ENCODE data around the gene NXPE3. TPM values are rescaled to one million over a fixed set of nuclear protein-coding genes. Genes with fewer than 3 reads are reported as not detected.

NXPE3 gene
- total RNA-seq, 1 donor from 2014 or later, result 12.7 TPM

- Mint-ChIP-seq H3K9me3 (no peaks in the 10 kb centered on the region), H3K27ac (peak overlapping the region; percentile 97), H3K4me3 (peak overlapping the region; percentile 90), H3K4me1 (peaks cover 44% of the 10 kb centered on the region), H3K27me3 (ENCODE audit: low read depth) (no peaks in the 10 kb centered on the region), H3K36me3 (peaks cover 41% of the 10 kb centered on the region)
- DNase-seq (ENCODE audit: low spot score in 2 of 2, unreplicated experiment in 2 of 2), result no peak
- TF ChIP-seq CTCF (IDR thresholded peaks at IDR 0.05; ENCODE audit: unreplicated experiment), result no peak
Measured at GRCh38 chr3:101851072-101851770, 72.2 kb downstream of the NXPE3 start.

DNA sequence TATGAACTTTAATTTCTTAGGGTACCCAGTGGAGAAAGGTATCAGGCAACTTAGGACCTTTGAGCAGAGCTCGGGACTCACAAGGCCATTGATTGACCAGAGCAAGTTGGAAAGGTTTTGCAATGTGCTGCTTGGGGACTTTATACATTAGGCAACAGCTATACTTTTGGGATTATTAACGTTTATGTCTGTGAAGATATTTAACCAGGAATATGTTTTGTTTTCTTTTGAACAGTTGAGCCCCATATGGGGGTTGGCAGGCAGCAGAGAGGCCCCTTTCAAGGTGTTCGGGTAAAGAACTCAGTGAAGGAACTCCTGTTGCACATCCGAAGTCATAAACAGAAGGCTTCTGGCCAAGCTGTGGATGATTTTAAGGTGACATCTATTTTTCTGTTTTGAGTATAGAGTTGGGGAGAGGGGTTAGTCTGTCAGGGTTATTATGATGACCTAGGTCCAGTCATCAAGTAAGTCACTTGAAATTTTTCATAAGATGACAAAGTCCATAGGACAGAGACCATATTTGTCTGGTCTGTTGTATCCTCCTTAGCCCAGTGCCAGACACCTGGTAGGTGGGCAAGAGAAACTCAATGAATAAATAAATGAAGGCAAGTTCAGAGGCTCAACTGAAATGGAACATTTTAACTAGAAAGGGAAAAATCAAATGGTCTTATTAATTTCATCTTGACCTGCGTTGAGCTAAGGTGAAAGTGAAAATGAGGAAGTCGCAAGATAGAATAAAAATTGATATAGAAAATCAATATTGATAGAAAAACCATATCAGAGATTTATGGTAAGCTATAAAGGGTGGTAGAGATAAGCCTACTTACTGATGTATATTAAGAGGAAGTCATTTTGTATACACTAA lies 73.1 kb downstream of the NXPE3 start:
- peaks cover 47% of the 10 kb centered on the region for H3K4me1 Mint-ChIP-seq
- H3K9me3 Mint-ChIP-seq, result no peaks in the 10 kb centered on the region
- H3K4me3 Mint-ChIP-seq, result peak overlapping the region; percentile 90
- H3K27me3 Mint-ChIP-seq (ENCODE audit: low read depth), result no peaks in the 10 kb centered on the region
- H3K27ac Mint-ChIP-seq, result peak overlapping the region; percentile 97
- H3K36me3 Mint-ChIP-seq, result peaks cover 49% of the 10 kb centered on the region
- TF ChIP-seq CTCF (IDR thresholded peaks at IDR 0.05; ENCODE audit: unreplicated experiment), result no peak
- DNase-seq (ENCODE audit: low spot score in 2 of 2, unreplicated experiment in 2 of 2), result no peak

- H3K27me3 Mint-ChIP-seq (ENCODE audit: low read depth), result no peaks in the 10 kb centered on the region
- no peaks in the 10 kb centered on the region for H3K9me3 Mint-ChIP-seq
- peaks cover 58% of the 10 kb centered on the region for H3K36me3 Mint-ChIP-seq
- TF ChIP-seq CTCF (IDR thresholded peaks at IDR 0.05; ENCODE audit: unreplicated experiment), result no peak
- no peak for DNase-seq (ENCODE audit: low spot score in 2 of 2, unreplicated experiment in 2 of 2)
- H3K27ac Mint-ChIP-seq, result no peak overlapping the region
- peaks cover 52% of the 10 kb centered on the region for H3K4me1 Mint-ChIP-seq
- H3K4me3 Mint-ChIP-seq, result no peak overlapping the region
Measured at GRCh38 chr3:101852983-101853840, 74.2 kb downstream of the NXPE3 start.

- H3K36me3 Mint-ChIP-seq, result peaks cover 66% of the 10 kb centered on the region
- H3K9me3 Mint-ChIP-seq, result no peaks in the 10 kb centered on the region
- TF ChIP-seq CTCF (IDR thresholded peaks at IDR 0.05; ENCODE audit: unreplicated experiment), result no peak
- no peak overlapping the region for H3K4me3 Mint-ChIP-seq
- H3K27ac Mint-ChIP-seq, result no peak overlapping the region
- H3K4me1 Mint-ChIP-seq, result peaks cover 51% of the 10 kb centered on the region
- H3K27me3 Mint-ChIP-seq (ENCODE audit: low read depth), result no peaks in the 10 kb centered on the region
- DNase-seq (ENCODE audit: low spot score in 2 of 2, unreplicated experiment in 2 of 2), result no peak
Measured at GRCh38 chr3:101853982-101854381, 75.0 kb downstream of the NXPE3 start.

GRCh38 chr3:101854608-101855304 lies 75.7 kb downstream of the NXPE3 start:
- H3K4me1 Mint-ChIP-seq, result peaks cover 51% of the 10 kb centered on the region
- H3K27ac Mint-ChIP-seq, result no peak overlapping the region
- no peak overlapping the region for H3K4me3 Mint-ChIP-seq
- TF ChIP-seq CTCF (IDR thresholded peaks at IDR 0.05; ENCODE audit: unreplicated experiment), result no peak
- H3K36me3 Mint-ChIP-seq, result peaks cover 72% of the 10 kb centered on the region
- H3K27me3 Mint-ChIP-seq (ENCODE audit: low read depth), result no peaks in the 10 kb centered on the region
- H3K9me3 Mint-ChIP-seq, result no peaks in the 10 kb centered on the region
- no peak for DNase-seq (ENCODE audit: low spot score in 2 of 2, unreplicated experiment in 2 of 2)

Measured in mesothelial cell of epicardium (in vitro differentiated cells).